GM18499 (cell line): ENCODE results near the gene S100Z.
A peak's percentile ranks its signal among the peaks of the same experiment; 100 is the strongest.
"Not testable (repeated sequence)": the region's sequence is repeated elsewhere in the genome, so short reads cannot be mapped to it uniquely, and the experiment has no call there.

Experiments used
- ATAC-seq: cut with Tn5 transposase; IDR thresholded peaks from one replicate; pipeline ENCODE4 v1.9.1; 2021; ENCODE audit warnings: moderate number of reproducible peaks; ENCODE audit not compliant: insufficient read depth, unreplicated experiment

Gene S100Z

GRCh38 chr5:76945238-76945637 is 95.4 kb downstream of the S100Z start:
- not testable (repeated sequence) for ATAC-seq

- no peak for ATAC-seq
These were observed 96.3 kb downstream of the S100Z start for GRCh38 chr5:76946090-76946489.

- no peak for ATAC-seq
These were observed 97.3 kb downstream of the S100Z start for GRCh38 chr5:76947082-76947503.

GRCh38 chr5:76952795-76953536 is 103.2 kb downstream of the S100Z start, which contains the start of gene CRHBP:
TSS of gene CRHBP (plus strand) at chr5:76953045. CDS start at chr5:76953135, 90 bp downstream.
- no peak for ATAC-seq

GRCh38 chr5:76953551-76954382 is 104.0 kb downstream of the S100Z start:
- no peak for ATAC-seq

GRCh38 chr5:76954383-76954763 is 104.6 kb downstream of the S100Z start:
- ATAC-seq = no peak

GRCh38 chr5:76956033-76956432 is 106.2 kb downstream of the S100Z start:
- ATAC-seq = no peak

- ATAC-seq = no peak
These were observed 109.4 kb downstream of the S100Z start for GRCh38 chr5:76958991-76959767.

GRCh38 chr5:76960004-76960625 is 110.3 kb downstream of the S100Z start:
- ATAC-seq = peak; percentile 79

- ATAC-seq = no peak
These were observed 114.2 kb downstream of the S100Z start for GRCh38 chr5:76964060-76964459.
